SH-SY5Y (cell line): ENCODE measurements around the gene FAM110A.

Experiments
- GATA2 ChIP-seq: IDR thresholded peaks from 2 replicates; pipeline ENCODE4 v1.6.1; 2011; ENCODE audit warnings: mild to moderate bottlenecking, low read depth, low read length
- GATA3 ChIP-seq: IDR thresholded peaks from 2 replicates; pipeline ENCODE4 v1.6.1; 2011; ENCODE audit warnings: low read depth, mild to moderate bottlenecking, low read length, moderate library complexity

- no peak for TF ChIP-seq GATA2
- no peak for TF ChIP-seq GATA3
These were observed 20.1 kb upstream of the FAM110A start for GRCh38 chr20:813390-813789.
